KMS-11 (cell line): ENCODE measurements around the gene FBXO31.

Experiments used
- H2AFZ ChIP-seq: fragments of 200-600 bp; sonication (generic); 2 replicates; pipeline ENCODE4 v1.6.1; 2016; ENCODE audit warnings: antibody characterized with exemption, mixed run types, low read depth
- H3K27ac ChIP-seq: fragments of 200-600 bp; sonication (generic); 2 replicates; pipeline ENCODE4 v1.6.1; 2016; ENCODE audit warnings: mild to moderate bottlenecking, mixed run types
- H3K27me3 ChIP-seq: fragments of 200-600 bp; sonication (generic); 2 replicates; pipeline ENCODE4 v1.6.1; 2017; ENCODE audit warnings: mild to moderate bottlenecking, low read depth, mixed run types, moderate library complexity; ENCODE audit not compliant: insufficient read depth
- H3K36me3 ChIP-seq: fragments of 200-600 bp; sonication (generic); 2 replicates; pipeline ENCODE4 v1.6.1; 2017; ENCODE audit warnings: mild to moderate bottlenecking, mixed run types; ENCODE audit not compliant: insufficient read depth
- H3K4me1 ChIP-seq: fragments of 200-600 bp; sonication (generic); 2 replicates; pipeline ENCODE4 v1.6.1; 2016; ENCODE audit warnings: mild to moderate bottlenecking, low read depth, mixed run types; ENCODE audit not compliant: poor library complexity, severe bottlenecking
- H3K4me2 ChIP-seq: fragments of 200-600 bp; sonication (generic); 2 replicates; pipeline ENCODE4 v1.7.0; 2016; ENCODE audit warnings: mild to moderate bottlenecking, mixed run types
- H3K4me3 ChIP-seq: fragments of 200-600 bp; sonication (generic); IDR thresholded peaks from 2 replicates; pipeline ENCODE4 v1.6.1; 2017; ENCODE audit warnings: low read depth, low read length, mixed read lengths; ENCODE audit not compliant: insufficient read depth
- H3K79me2 ChIP-seq: fragments of 200-600 bp; sonication (generic); 2 replicates; pipeline ENCODE4 v1.6.1; 2016; ENCODE audit warnings: low read depth, mixed run types; ENCODE audit not compliant: insufficient read depth
- H3K9ac ChIP-seq: fragments of 200-600 bp; sonication (generic); 2 replicates; pipeline ENCODE4 v1.6.1; 2016; ENCODE audit warnings: mild to moderate bottlenecking, mixed run types
- H4K20me1 ChIP-seq: fragments of 200-600 bp; sonication (generic); 2 replicates; pipeline ENCODE4 v1.6.1; 2016; ENCODE audit warnings: mild to moderate bottlenecking, mixed run types; ENCODE audit not compliant: insufficient read depth
- TF ChIP-seq, protein P1 (sequence below): fragments of 200-600 bp; sonication (generic); conservative IDR thresholded peaks from 2 replicates; pipeline ENCODE4 v1.6.1; 2017; ENCODE audit warnings: low read depth, mild to moderate bottlenecking, antibody characterized with exemption, low read length, moderate library complexity, mixed read lengths

Gene FBXO31

GRCh38 chr16:87306516-87306915 lies 77.1 kb downstream of the FBXO31 start:
- H3K4me2 ChIP-seq = no peak overlapping the region
- H3K79me2 ChIP-seq = no peaks in the 10 kb centered on the region
- no peaks in the 10 kb centered on the region for H3K27me3 ChIP-seq
- no peak overlapping the region for H3K27ac ChIP-seq
- H3K4me1 ChIP-seq = no peaks in the 10 kb centered on the region
- H3K4me3 ChIP-seq = no peak overlapping the region
- H3K36me3 ChIP-seq = no peaks in the 10 kb centered on the region
- no peak overlapping the region for H2AFZ ChIP-seq
- TF ChIP-seq, protein P1, sequence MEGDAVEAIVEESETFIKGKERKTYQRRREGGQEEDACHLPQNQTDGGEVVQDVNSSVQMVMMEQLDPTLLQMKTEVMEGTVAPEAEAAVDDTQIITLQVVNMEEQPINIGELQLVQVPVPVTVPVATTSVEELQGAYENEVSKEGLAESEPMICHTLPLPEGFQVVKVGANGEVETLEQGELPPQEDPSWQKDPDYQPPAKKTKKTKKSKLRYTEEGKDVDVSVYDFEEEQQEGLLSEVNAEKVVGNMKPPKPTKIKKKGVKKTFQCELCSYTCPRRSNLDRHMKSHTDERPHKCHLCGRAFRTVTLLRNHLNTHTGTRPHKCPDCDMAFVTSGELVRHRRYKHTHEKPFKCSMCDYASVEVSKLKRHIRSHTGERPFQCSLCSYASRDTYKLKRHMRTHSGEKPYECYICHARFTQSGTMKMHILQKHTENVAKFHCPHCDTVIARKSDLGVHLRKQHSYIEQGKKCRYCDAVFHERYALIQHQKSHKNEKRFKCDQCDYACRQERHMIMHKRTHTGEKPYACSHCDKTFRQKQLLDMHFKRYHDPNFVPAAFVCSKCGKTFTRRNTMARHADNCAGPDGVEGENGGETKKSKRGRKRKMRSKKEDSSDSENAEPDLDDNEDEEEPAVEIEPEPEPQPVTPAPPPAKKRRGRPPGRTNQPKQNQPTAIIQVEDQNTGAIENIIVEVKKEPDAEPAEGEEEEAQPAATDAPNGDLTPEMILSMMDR = no peak
- H3K9ac ChIP-seq = no peak overlapping the region
- H4K20me1 ChIP-seq = no peaks in the 10 kb centered on the region

DNA sequence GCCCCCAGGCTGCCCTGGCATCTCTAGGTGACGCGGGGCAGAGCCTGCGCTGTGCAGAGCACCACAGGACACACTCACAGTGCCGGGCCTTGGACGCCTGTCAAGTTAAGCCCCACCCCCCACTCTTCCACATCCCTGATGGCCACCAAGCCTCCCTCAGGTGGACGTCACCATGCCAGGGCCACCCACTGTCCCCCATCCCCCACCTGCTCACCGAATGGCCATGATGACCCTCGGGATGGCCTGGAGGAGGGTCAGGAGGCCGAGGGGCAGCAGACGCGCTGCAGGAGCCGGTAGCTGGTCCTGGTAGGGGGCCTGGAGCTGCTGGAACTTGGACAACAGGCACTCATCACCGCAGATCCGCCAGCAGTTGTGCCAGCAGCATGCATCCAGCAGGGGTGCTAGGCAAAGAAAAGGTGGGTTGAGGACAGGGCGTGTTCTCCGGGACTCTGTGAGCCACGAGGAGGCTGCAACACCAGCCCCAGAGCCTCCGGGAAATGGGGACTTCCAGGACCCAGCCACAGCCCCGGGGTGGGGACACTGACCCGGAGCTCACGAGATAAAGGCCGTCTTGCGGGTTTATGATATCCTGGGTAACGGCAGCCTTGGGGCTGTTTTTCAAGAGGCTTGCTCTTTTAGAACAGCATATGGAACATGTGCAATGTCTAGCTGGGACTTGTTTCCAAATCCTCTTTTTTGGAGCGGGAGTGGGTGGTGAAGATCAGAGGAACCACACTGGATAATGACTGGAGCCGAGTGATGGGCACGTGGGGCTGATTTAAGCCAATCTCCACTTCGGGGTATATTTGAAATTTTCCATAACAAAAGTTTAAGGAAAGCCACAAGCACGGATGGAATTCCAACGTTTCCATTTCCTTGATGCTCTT lies 77.8 kb downstream of the FBXO31 start:
- Histone ChIP-seq H3K27me3 (no peaks in the 10 kb centered on the region), H3K9ac (no peak overlapping the region), H3K4me2 (no peak overlapping the region), H2AFZ (no peak overlapping the region), H3K4me1 (no peaks in the 10 kb centered on the region), H4K20me1 (no peaks in the 10 kb centered on the region), H3K4me3 (no peak overlapping the region), H3K79me2 (no peaks in the 10 kb centered on the region), H3K27ac (no peak overlapping the region), H3K36me3 (no peaks in the 10 kb centered on the region)
- TF ChIP-seq, protein P1 = no peak

GRCh38 chr16:87304951-87305350 lies 78.6 kb downstream of the FBXO31 start:
- H2AFZ ChIP-seq = no peak overlapping the region
- no peak overlapping the region for H3K4me2 ChIP-seq
- TF ChIP-seq, protein P1 = no peak
- no peak overlapping the region for H3K4me3 ChIP-seq
- H3K4me1 ChIP-seq = no peaks in the 10 kb centered on the region
- no peaks in the 10 kb centered on the region for H3K27me3 ChIP-seq
- no peaks in the 10 kb centered on the region for H3K79me2 ChIP-seq
- no peaks in the 10 kb centered on the region for H4K20me1 ChIP-seq
- no peak overlapping the region for H3K9ac ChIP-seq
- no peak overlapping the region for H3K27ac ChIP-seq
- H3K36me3 ChIP-seq = no peaks in the 10 kb centered on the region

DNA sequence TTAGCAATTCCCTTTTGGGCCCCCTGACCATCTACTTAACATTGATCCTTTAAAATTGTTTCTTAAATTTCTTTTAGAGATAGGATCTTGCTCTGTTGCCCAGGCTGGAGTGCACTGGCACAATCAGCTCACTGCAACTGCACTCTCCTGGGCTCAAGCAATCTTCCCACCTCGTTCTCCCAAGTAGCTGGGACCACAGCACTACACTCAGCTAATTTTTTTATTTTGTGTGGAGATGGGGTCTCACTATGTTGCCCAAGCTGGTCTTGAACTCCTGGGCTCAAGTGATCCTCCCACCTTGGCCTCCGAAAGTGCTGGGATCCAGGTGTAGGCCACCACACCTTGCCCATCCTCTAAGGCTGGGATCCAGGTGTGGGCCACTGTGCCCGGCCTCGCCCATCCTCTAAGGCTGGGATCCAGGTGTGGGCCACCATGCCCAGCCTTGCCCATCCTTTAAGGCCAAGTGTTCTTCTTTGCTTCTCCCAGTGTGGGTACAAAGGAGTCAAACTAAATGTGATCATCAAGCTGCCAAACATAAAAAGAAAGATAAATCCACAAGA lies 79.5 kb downstream of the FBXO31 start:
- Histone ChIP-seq H3K27me3 (no peaks in the 10 kb centered on the region), H2AFZ (no peak overlapping the region), H4K20me1 (no peaks in the 10 kb centered on the region), H3K79me2 (no peaks in the 10 kb centered on the region), H3K27ac (no peak overlapping the region), H3K9ac (no peak overlapping the region), H3K4me3 (no peak overlapping the region), H3K36me3 (no peaks in the 10 kb centered on the region), H3K4me2 (no peak overlapping the region), H3K4me1 (no peaks in the 10 kb centered on the region)
- TF ChIP-seq, protein P1 = no peak
